NCI-H1417 (cell line): ENCODE results near the gene PRKG1.

Experiments used
- DNase-seq, 3 experiments: peaks; one replicate each; lab custom pipeline; 2025; lab: John Stamatoyannopoulos, UW

PRKG1 gene

GRCh38 chr10:51760864-51761640 lies 686.8 kb downstream of the PRKG1 start:
- DNase-seq: no peak

GRCh38 chr10:51763746-51764145 lies 689.5 kb downstream of the PRKG1 start:
- no peak for DNase-seq

- DNase-seq: no peak
Measured at GRCh38 chr10:51765284-51765971, 691.1 kb downstream of the PRKG1 start.

GRCh38 chr10:51766423-51767102 lies 692.3 kb downstream of the PRKG1 start:
- DNase-seq: no peak

DNA sequence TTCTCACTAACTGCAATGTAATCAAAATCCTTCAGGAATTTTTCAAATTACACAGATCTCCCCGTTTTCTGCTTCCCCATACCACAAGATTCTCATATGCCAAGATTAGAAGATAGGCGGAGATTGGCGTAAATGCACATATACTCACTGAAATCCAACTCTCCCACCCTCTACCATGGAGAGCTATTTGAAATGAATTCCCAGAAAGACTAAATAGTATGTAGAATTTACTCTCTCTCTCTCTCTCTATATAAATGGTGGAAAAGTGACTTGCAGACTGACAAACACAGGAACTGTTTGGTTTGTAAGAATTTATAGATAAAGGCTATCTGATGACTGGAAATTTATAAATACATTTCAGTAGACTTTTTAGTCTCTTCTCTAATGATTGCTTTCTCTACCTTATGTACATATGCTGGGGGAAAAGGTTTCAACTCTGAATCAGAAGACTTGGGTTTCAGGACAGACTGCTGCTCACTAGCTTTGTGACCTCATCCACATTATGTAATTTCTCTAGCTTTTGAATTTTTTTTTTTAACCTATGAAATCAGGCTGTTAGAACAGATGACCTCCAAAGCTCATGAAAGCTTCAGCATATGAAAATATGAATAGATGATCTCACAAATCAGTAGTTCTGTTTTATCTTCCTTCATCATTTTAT lies 692.9 kb downstream of the PRKG1 start:
- DNase-seq: no peak

- no peak for DNase-seq
Measured at GRCh38 chr10:51768886-51769465, 694.7 kb downstream of the PRKG1 start.

- DNase-seq: peak in 1 of 3 experiments; percentile 4
Measured at GRCh38 chr10:51770709-51771108, 696.4 kb downstream of the PRKG1 start.

GRCh38 chr10:51772387-51772786 lies 698.1 kb downstream of the PRKG1 start:
- DNase-seq: no peak

GRCh38 chr10:51773681-51774080 lies 699.4 kb downstream of the PRKG1 start:
- DNase-seq: peak in 1 of 3 experiments; percentile 46

- DNase-seq: no peak
Measured at GRCh38 chr10:51783941-51784340, 709.7 kb downstream of the PRKG1 start.

GRCh38 chr10:51786016-51786683 lies 711.9 kb downstream of the PRKG1 start:
- no peak for DNase-seq

GRCh38 chr10:51786684-51787035 lies 712.4 kb downstream of the PRKG1 start:
- no peak for DNase-seq

DNA sequence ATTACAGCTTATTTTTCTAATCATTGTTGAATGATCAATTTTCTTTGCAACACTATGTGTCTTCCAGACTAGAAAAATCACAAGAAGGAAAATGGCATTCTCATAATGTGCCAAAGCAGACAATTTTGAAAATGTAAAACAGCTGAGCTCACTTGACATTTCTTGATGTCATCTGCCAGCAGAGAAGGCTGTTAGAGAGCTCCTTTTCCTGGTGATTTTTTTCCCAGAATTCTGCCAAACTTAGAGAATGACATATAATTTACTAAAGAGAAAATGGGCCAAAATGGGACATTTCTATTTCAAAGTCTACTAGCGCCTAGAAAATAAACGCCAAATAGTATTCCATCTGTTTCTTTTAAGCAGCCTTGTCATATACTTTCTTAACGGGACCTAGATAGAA lies 714.0 kb downstream of the PRKG1 start:
- no peak for DNase-seq

DNA sequence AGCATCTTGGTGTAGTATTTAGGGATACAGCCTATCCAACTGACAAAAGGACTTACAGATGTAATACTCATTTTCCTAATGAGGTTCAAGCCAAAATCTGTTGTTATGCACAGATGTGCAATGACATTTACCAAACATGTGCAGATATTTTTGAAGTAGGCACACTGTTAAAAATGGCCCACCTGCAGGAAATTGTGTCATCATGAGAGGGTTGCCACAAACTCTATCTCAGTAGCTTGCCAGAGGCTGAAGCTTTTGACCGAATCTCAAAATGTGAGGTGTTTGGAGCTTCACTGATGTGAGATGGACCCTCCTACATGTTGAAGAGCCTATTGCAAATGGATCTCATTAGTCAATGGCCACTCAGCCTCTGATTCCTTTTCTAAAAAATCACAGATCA lies 714.8 kb downstream of the PRKG1 start:
- no peak for DNase-seq

- no peak for DNase-seq
Measured at GRCh38 chr10:51789903-51790302, 715.6 kb downstream of the PRKG1 start.

DNA sequence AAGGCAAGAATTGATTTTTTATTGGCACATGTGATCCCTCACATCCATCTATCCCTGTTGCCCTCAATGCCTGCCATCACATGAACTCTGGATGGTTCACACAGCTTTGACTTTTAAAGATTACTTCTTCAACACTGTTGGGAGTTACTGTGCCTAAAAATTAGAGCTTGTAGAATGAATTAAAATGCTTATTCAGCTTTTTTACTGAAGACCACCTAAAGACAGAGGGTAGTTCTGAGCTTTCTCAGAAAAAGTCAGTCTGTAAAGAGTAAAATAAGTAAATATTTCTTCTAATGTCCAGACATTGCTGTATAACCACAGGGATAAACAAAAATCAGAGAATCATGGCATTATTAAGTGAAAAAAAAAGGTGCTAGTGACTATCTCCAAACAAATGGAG lies 718.4 kb downstream of the PRKG1 start:
- DNase-seq: no peak

- no peak for DNase-seq
Measured at GRCh38 chr10:51800121-51800520, 725.8 kb downstream of the PRKG1 start.

- DNase-seq: no peak
Measured at GRCh38 chr10:51800725-51801424, 726.6 kb downstream of the PRKG1 start.

GRCh38 chr10:51802030-51802429 lies 727.7 kb downstream of the PRKG1 start:
- no peak for DNase-seq

GRCh38 chr10:51804866-51805265 lies 730.6 kb downstream of the PRKG1 start:
- no peak for DNase-seq
